ENCODE data around the gene RERE.
"Not testable (repeated sequence)": the region's sequence is repeated elsewhere in the genome, so short reads cannot be mapped to it uniquely, and the experiment has no call there.

The RERE gene

GRCh38 chr1:8598783-8599182 lies 218.7 kb downstream of the RERE start:
- DNase-seq, result no peak

GRCh38 chr1:8598060-8598724 lies 219.2 kb downstream of the RERE start:
- DNase-seq, result peak; percentile 45

- no peak for DNase-seq
These were observed 220.0 kb downstream of the RERE start for GRCh38 chr1:8597455-8597854.

- DNase-seq, result no peak
These were observed 221.5 kb downstream of the RERE start for GRCh38 chr1:8595941-8596340.

GRCh38 chr1:8595332-8595731 lies 222.1 kb downstream of the RERE start:
- DNase-seq, result no peak

GRCh38 chr1:8593292-8593691 lies 224.1 kb downstream of the RERE start:
- DNase-seq, result not testable (repeated sequence)

GRCh38 chr1:8591569-8591968 lies 225.9 kb downstream of the RERE start:
- DNase-seq, result no peak

GRCh38 chr1:8590721-8591351 lies 226.6 kb downstream of the RERE start:
- no peak for DNase-seq

- no peak for DNase-seq
These were observed 227.9 kb downstream of the RERE start for GRCh38 chr1:8589571-8589970.

- no peak for DNase-seq
These were observed 229.7 kb downstream of the RERE start for GRCh38 chr1:8587784-8588183.

- DNase-seq, result no peak
These were observed 231.0 kb downstream of the RERE start for GRCh38 chr1:8586438-8586837.

GRCh38 chr1:8584316-8584715 lies 233.1 kb downstream of the RERE start:
- no peak for DNase-seq

GRCh38 chr1:8583031-8583430 lies 234.4 kb downstream of the RERE start:
- no peak for DNase-seq

- DNase-seq, result no peak
These were observed 236.9 kb downstream of the RERE start for GRCh38 chr1:8580566-8580965.

GRCh38 chr1:8578936-8579335 lies 238.5 kb downstream of the RERE start:
- no peak for DNase-seq

GRCh38 chr1:8578132-8578877 lies 239.1 kb downstream of the RERE start:
- DNase-seq, result no peak

GRCh38 chr1:8574985-8575384 lies 242.5 kb downstream of the RERE start:
- no peak for DNase-seq

GRCh38 chr1:8572106-8572505 lies 245.3 kb downstream of the RERE start:
- DNase-seq, result no peak

- DNase-seq, result no peak
These were observed 246.0 kb downstream of the RERE start for GRCh38 chr1:8571200-8571984.

GRCh38 chr1:8570465-8570864 lies 247.0 kb downstream of the RERE start:
- DNase-seq, result no peak

- DNase-seq, result no peak
These were observed 248.2 kb downstream of the RERE start for GRCh38 chr1:8569242-8569641.

GRCh38 chr1:8568837-8569236 lies 248.6 kb downstream of the RERE start:
- DNase-seq, result no peak

GRCh38 chr1:8567146-8567545 lies 250.3 kb downstream of the RERE start:
- DNase-seq, result no peak
